HEK293 (cell line): Measurements from ENCODE around the gene LY6G5C.

Experiments used
- CTCF ChIA-PET: fragments of 350-600 bp; formaldehyde crosslinking; extraction: SDS; loops from one replicate; lab custom pipeline; 2021; ENCODE audit warnings: antibody characterized with exemption; lab: Yijun Ruan, JAX
- POLR2A ChIA-PET: fragments of 300-600 bp; formaldehyde crosslinking; extraction: SDS; loops from one replicate; lab custom pipeline; 2020; ENCODE audit warnings: antibody characterized with exemption, inconsistent platforms; lab: Yijun Ruan, JAX
- H3K27ac ChIP-seq: fragments of 200-500 bp; sonication (Bioruptor generic); 2 replicates; pipeline ENCODE4 v1.5.1; 2014; ENCODE audit warnings: low read depth, low read length, control low read depth, inconsistent platforms; ENCODE audit errors: extremely low read depth
- H3K36me3 ChIP-seq, 2 experiments: fragments of 200-500 bp in 1 of 2; sonication (Bioruptor generic) in 1 of 2; 1 replicate in 1 of 2; 2 replicates in 1 of 2; pipeline ENCODE4 v1.5.1; 2014 to 2017; ENCODE audit warnings: inconsistent platforms in 2 of 2, low read length in 2 of 2; ENCODE audit not compliant: control insufficient read depth in 2 of 2, insufficient read depth in 1 of 2
- H3K4me1 ChIP-seq: fragments of 200-500 bp; sonication (Bioruptor generic); 2 replicates; pipeline ENCODE4 v1.5.1; 2014; ENCODE audit warnings: mild to moderate bottlenecking, low read length, inconsistent platforms; ENCODE audit not compliant: control insufficient read depth, insufficient read depth
- H3K4me3 ChIP-seq: 2 replicates; pipeline ENCODE4 v1.5.1; 2011; ENCODE audit warnings: low read depth, mild to moderate bottlenecking, control low read depth, low read length, moderate library complexity
- H3K9me3 ChIP-seq: fragments of 200-500 bp; sonication (Bioruptor generic); 2 replicates; pipeline ENCODE4 v1.5.1; 2014; ENCODE audit warnings: low read depth, low read length, inconsistent platforms; ENCODE audit not compliant: control insufficient read depth, insufficient read depth
- FEZF1 ChIP-seq: fragments of 450-650 bp; formaldehyde crosslinking; IDR thresholded peaks from 2 replicates; pipeline ENCODE4 v1.5.1; 2016; ENCODE audit warnings: missing biosample characterization, missing genetic modification characterization
- KLF1 ChIP-seq: fragments of 450-650 bp; formaldehyde crosslinking; IDR thresholded peaks from 2 replicates; pipeline ENCODE4 v1.5.1; 2016; ENCODE audit warnings: missing biosample characterization, missing genetic modification characterization
- KLF16 ChIP-seq: fragments of 450-650 bp; formaldehyde crosslinking; IDR thresholded peaks from 2 replicates; pipeline ENCODE4 v1.5.1; 2017; ENCODE audit warnings: missing biosample characterization, missing genetic modification characterization
- SETDB1 ChIP-seq: IDR thresholded peaks from one replicate; pipeline ENCODE4 v1.6.1; 2017; ENCODE audit warnings: mild to moderate bottlenecking, low read length, moderate library complexity, mixed read lengths; ENCODE audit not compliant: insufficient read length
- ZBTB20 ChIP-seq: fragments of 450-650 bp; formaldehyde crosslinking; IDR thresholded peaks from 2 replicates; pipeline ENCODE4 v1.5.1; 2016; ENCODE audit warnings: missing biosample characterization, missing genetic modification characterization
- ZIC2 ChIP-seq: fragments of 450-650 bp; formaldehyde crosslinking; IDR thresholded peaks from 2 replicates; pipeline ENCODE4 v1.5.1; 2016; ENCODE audit warnings: missing biosample characterization, missing genetic modification characterization
- ZNF157 ChIP-seq: fragments of 450-650 bp; formaldehyde crosslinking; IDR thresholded peaks from 2 replicates; pipeline ENCODE4 v1.5.1; 2016; ENCODE audit warnings: missing biosample characterization, missing genetic modification characterization
- ZNF239 ChIP-seq: fragments of 450-650 bp; formaldehyde crosslinking; IDR thresholded peaks from 2 replicates; pipeline ENCODE4 v1.5.1; 2016; ENCODE audit warnings: missing biosample characterization, missing genetic modification characterization
- ZNF24 ChIP-seq: fragments of 450-650 bp; formaldehyde crosslinking; IDR thresholded peaks from 2 replicates; pipeline ENCODE4 v1.5.1; 2016; ENCODE audit warnings: missing biosample characterization, missing genetic modification characterization
- ZNF324 ChIP-seq: fragments of 450-650 bp; formaldehyde crosslinking; IDR thresholded peaks from 2 replicates; pipeline ENCODE4 v1.5.1; 2016; ENCODE audit warnings: missing biosample characterization, missing genetic modification characterization
- ZNF404 ChIP-seq: fragments of 450-650 bp; formaldehyde crosslinking; IDR thresholded peaks from 2 replicates; pipeline ENCODE4 v1.5.1; 2017; ENCODE audit warnings: missing biosample characterization, missing genetic modification characterization
- ZNF416 ChIP-seq: fragments of 450-650 bp; formaldehyde crosslinking; IDR thresholded peaks from 2 replicates; pipeline ENCODE4 v1.5.1; 2016; ENCODE audit warnings: missing biosample characterization, missing genetic modification characterization
- ZNF423 ChIP-seq: fragments of 450-650 bp; formaldehyde crosslinking; IDR thresholded peaks from 2 replicates; pipeline ENCODE4 v1.5.1; 2016; ENCODE audit warnings: missing biosample characterization, missing genetic modification characterization
- ZNF426 ChIP-seq: fragments of 450-650 bp; formaldehyde crosslinking; IDR thresholded peaks from 2 replicates; pipeline ENCODE4 v1.5.1; 2017; ENCODE audit warnings: missing biosample characterization, missing genetic modification characterization, mild to moderate bottlenecking, inconsistent platforms, moderate library complexity
- ZNF529 ChIP-seq: fragments of 450-650 bp; formaldehyde crosslinking; IDR thresholded peaks from 2 replicates; pipeline ENCODE4 v1.5.1; 2017; ENCODE audit warnings: missing genetic modification characterization, missing biosample characterization; ENCODE audit not compliant: insufficient replicate concordance
- ZNF549 ChIP-seq: fragments of 450-650 bp; IDR thresholded peaks from 2 replicates; pipeline ENCODE4 v1.5.1; 2018; ENCODE audit warnings: missing biosample characterization, missing genetic modification characterization, mild to moderate bottlenecking, inconsistent platforms, moderate library complexity
- ZNF558 ChIP-seq: fragments of 450-650 bp; formaldehyde crosslinking; IDR thresholded peaks from 2 replicates; pipeline ENCODE4 v1.5.1; 2016; ENCODE audit warnings: missing biosample characterization, missing genetic modification characterization
- ZNF701 ChIP-seq: fragments of 450-650 bp; formaldehyde crosslinking; IDR thresholded peaks from 2 replicates; pipeline ENCODE4 v1.5.1; 2016; ENCODE audit warnings: missing biosample characterization, missing genetic modification characterization
- ZNF768 ChIP-seq: fragments of 450-650 bp; formaldehyde crosslinking; IDR thresholded peaks from 2 replicates; pipeline ENCODE4 v1.5.1; 2018; ENCODE audit warnings: missing biosample characterization, mild to moderate bottlenecking, missing genetic modification characterization
- ZNF837 ChIP-seq: fragments of 450-650 bp; formaldehyde crosslinking; IDR thresholded peaks from 2 replicates; pipeline ENCODE4 v1.5.1; 2016; ENCODE audit warnings: missing biosample characterization, missing genetic modification characterization
- TF ChIP-seq, protein P1 (sequence below): fragments of 450-650 bp; formaldehyde crosslinking; IDR thresholded peaks from 2 replicates; pipeline ENCODE4 v1.5.1; 2016; ENCODE audit warnings: missing biosample characterization, missing genetic modification characterization
- TF ChIP-seq, protein P2 (sequence below): fragments of 450-650 bp; formaldehyde crosslinking; IDR thresholded peaks from 2 replicates; pipeline ENCODE4 v1.5.1; 2017; ENCODE audit warnings: missing biosample characterization, mild to moderate bottlenecking, missing genetic modification characterization, moderate library complexity
- TF ChIP-seq, protein P3 (sequence below): fragments of 450-650 bp; formaldehyde crosslinking; IDR thresholded peaks from 2 replicates; pipeline ENCODE4 v1.5.1; 2016; ENCODE audit warnings: missing biosample characterization, missing genetic modification characterization, borderline replicate concordance
- TF ChIP-seq, protein P4 (sequence below): fragments of 450-650 bp; formaldehyde crosslinking; IDR thresholded peaks from 2 replicates; pipeline ENCODE4 v1.5.1; 2016; ENCODE audit warnings: missing biosample characterization, missing genetic modification characterization

The LY6G5C gene

DNA sequence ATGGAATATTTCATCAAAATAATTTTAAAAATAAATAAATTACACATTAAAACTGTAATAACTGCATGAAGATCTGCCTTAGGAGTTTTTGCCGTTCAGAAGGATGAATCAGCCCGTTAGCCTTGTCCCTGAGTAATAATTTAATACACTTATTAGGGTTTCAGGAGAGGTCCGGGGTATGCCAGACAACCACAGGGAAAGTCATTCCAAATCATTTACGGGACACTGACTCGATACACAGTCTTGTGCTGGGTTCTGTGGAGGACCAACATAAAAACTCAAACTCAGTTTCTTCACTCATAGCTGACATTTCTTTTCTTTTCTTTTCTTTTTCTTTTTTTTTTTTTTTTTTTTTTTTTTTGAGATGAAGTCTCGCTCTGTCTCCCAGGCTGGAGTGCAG lies 25.1 kb upstream of the LY6G5C start:
- ChIA-PET POLR2A (interaction anchor here (0.6 to 1.6 kb wide), 5 partner anchors 21 to 121 kb away, joined by 3 to 6 read pairs (median 4); partner anchors contain the start of genes CLIC1 and HSPA1B), CTCF (interaction anchor here (0.7 to 1.2 kb wide), 2 partner anchors 64 to 246 kb away, joined by 3 to 4 read pairs; no protein-coding TSS in a partner anchor)
- TF ChIP-seq, protein P1, sequence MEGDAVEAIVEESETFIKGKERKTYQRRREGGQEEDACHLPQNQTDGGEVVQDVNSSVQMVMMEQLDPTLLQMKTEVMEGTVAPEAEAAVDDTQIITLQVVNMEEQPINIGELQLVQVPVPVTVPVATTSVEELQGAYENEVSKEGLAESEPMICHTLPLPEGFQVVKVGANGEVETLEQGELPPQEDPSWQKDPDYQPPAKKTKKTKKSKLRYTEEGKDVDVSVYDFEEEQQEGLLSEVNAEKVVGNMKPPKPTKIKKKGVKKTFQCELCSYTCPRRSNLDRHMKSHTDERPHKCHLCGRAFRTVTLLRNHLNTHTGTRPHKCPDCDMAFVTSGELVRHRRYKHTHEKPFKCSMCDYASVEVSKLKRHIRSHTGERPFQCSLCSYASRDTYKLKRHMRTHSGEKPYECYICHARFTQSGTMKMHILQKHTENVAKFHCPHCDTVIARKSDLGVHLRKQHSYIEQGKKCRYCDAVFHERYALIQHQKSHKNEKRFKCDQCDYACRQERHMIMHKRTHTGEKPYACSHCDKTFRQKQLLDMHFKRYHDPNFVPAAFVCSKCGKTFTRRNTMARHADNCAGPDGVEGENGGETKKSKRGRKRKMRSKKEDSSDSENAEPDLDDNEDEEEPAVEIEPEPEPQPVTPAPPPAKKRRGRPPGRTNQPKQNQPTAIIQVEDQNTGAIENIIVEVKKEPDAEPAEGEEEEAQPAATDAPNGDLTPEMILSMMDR (tag by site-specific recombination) = no peak
- no peak for TF ChIP-seq ZNF837 (tag by site-specific recombination)
- TF ChIP-seq ZNF24 (tag by site-specific recombination) = no peak
- TF ChIP-seq ZNF157 (tag by site-specific recombination) = no peak
- no peak for TF ChIP-seq ZNF426 (tag by site-specific recombination)
- TF ChIP-seq, protein P2, sequence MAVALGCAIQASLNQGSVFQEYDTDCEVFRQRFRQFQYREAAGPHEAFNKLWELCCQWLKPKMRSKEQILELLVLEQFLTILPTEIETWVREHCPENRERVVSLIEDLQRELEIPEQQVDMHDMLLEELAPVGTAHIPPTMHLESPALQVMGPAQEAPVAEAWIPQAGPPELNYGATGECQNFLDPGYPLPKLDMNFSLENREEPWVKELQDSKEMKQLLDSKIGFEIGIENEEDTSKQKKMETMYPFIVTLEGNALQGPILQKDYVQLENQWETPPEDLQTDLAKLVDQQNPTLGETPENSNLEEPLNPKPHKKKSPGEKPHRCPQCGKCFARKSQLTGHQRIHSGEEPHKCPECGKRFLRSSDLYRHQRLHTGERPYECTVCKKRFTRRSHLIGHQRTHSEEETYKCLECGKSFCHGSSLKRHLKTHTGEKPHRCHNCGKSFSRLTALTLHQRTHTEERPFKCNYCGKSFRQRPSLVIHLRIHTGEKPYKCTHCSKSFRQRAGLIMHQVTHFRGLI (tag by site-specific recombination) = no peak
- TF ChIP-seq ZNF701 (tag by site-specific recombination) = no peak
- TF ChIP-seq ZNF768 (tag by site-specific recombination) = no peak
- no peak for TF ChIP-seq ZNF239 (tag by site-specific recombination)
- Histone ChIP-seq H3K36me3 (peaks cover 0 to 1% of the 10 kb centered on the region in 2 experiments; a peak in 1 of 3 replicates), H3K4me3 (no peak overlapping the region), H3K9me3 (no peaks in the 10 kb centered on the region), H3K4me1 (no peaks in the 10 kb centered on the region), H3K27ac (no peak overlapping the region)

DNA sequence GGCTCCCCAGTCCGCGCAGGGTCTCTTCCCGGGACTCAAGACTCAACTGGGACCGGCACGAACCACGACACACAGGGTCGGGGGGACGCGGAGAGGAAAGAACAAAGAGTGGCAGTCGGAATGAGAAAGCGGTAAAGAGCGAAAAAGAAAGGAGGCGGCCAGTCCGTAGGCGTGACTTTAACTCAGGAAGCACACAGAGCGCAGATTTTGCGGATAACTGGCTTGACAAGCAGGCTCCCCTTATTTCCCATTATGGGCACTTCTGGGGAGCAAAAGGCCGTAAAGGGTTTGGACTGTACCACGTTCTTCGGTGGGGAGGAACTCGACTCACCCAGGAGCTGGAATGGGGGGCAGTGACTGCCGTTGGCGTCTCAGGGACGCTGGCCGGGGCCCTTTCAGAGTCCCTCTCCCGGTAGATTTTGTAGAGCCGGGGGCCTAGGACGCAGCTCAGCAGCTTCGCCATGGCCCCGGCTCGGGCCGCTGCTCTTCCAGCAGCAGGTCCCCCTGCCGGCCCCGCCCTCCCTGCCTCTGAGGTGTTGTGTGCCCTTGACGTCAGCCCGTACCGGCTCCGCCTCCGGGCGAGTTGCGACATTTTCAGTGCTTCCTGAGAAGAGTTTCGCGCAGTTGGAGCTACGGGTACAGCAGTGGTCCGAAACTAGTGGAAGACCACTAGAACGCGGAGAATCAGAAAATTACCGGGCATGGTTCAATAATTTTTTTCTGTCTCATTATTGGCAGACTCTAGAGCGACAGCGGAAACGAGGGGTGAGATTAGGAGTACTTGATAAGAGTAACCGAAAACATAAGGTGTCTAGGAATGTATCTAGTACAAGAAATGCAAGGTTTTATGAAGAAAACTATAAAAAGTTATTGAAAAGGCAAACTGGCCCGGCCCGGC lies 22.2 kb upstream of the LY6G5C start, which contains the start of gene ABHD16A:
Gene ABHD16A (minus strand): TSS at position 506 of the 898 bp plus-strand sequence. CDS start 43 bp downstream, at position 463.
- peaks cover 4 to 8% of the 10 kb centered on the region in 2 experiments; a peak in 2 of 3 replicates for H3K36me3 ChIP-seq
- peak within 1 kb of the TSS; percentile 63 for H3K4me3 ChIP-seq
- CTCF ChIA-PET = interaction anchor here (0.5 to 1.2 kb wide), 9 partner anchors 8 to 129 kb away, joined by 3 to 4 read pairs (median 3); no protein-coding TSS in a partner anchor
- POLR2A ChIA-PET = interaction anchor here (0.6 to 2.8 kb wide), 34 partner anchors 9 to 1829 kb away, joined by 3 to 30 read pairs (median 6); partner anchors contain the start of genes ATP6V1G2, BAG6, C6orf47 and CLIC1
- H3K9me3 ChIP-seq = no peaks in the 10 kb centered on the region
- no peaks in the 10 kb centered on the region for H3K4me1 ChIP-seq
- H3K27ac ChIP-seq = peak within 1 kb of the TSS; percentile 62
- TF ChIP-seq, protein P3, sequence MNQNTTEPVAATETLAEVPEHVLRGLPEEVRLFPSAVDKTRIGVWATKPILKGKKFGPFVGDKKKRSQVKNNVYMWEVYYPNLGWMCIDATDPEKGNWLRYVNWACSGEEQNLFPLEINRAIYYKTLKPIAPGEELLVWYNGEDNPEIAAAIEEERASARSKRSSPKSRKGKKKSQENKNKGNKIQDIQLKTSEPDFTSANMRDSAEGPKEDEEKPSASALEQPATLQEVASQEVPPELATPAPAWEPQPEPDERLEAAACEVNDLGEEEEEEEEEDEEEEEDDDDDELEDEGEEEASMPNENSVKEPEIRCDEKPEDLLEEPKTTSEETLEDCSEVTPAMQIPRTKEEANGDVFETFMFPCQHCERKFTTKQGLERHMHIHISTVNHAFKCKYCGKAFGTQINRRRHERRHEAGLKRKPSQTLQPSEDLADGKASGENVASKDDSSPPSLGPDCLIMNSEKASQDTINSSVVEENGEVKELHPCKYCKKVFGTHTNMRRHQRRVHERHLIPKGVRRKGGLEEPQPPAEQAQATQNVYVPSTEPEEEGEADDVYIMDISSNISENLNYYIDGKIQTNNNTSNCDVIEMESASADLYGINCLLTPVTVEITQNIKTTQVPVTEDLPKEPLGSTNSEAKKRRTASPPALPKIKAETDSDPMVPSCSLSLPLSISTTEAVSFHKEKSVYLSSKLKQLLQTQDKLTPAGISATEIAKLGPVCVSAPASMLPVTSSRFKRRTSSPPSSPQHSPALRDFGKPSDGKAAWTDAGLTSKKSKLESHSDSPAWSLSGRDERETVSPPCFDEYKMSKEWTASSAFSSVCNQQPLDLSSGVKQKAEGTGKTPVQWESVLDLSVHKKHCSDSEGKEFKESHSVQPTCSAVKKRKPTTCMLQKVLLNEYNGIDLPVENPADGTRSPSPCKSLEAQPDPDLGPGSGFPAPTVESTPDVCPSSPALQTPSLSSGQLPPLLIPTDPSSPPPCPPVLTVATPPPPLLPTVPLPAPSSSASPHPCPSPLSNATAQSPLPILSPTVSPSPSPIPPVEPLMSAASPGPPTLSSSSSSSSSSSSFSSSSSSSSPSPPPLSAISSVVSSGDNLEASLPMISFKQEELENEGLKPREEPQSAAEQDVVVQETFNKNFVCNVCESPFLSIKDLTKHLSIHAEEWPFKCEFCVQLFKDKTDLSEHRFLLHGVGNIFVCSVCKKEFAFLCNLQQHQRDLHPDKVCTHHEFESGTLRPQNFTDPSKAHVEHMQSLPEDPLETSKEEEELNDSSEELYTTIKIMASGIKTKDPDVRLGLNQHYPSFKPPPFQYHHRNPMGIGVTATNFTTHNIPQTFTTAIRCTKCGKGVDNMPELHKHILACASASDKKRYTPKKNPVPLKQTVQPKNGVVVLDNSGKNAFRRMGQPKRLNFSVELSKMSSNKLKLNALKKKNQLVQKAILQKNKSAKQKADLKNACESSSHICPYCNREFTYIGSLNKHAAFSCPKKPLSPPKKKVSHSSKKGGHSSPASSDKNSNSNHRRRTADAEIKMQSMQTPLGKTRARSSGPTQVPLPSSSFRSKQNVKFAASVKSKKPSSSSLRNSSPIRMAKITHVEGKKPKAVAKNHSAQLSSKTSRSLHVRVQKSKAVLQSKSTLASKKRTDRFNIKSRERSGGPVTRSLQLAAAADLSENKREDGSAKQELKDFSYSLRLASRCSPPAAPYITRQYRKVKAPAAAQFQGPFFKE = no peak
- TF ChIP-seq ZNF549 (no peak), ZBTB20 (tag by site-specific recombination) (peak; percentile 92), ZNF404 (tag by site-specific recombination) (no peak), KLF16 (tag by site-specific recombination) (peak; percentile 58; the same call in 1 of the 2 replicates), KLF1 (tag by site-specific recombination) (no peak; the same call in 1 of the 2 replicates), FEZF1 (tag by site-specific recombination) (no peak), ZNF416 (tag by site-specific recombination) (no peak), ZIC2 (tag by site-specific recombination) (no peak), ZNF529 (tag by site-specific recombination) (no peak), ZNF423 (tag by site-specific recombination) (no peak), ZNF558 (tag by site-specific recombination) (no peak), SETDB1 (no peak), ZNF324 (tag by site-specific recombination) (peak; percentile 57; the same call in 1 of the 2 replicates)
- TF ChIP-seq, protein P4, sequence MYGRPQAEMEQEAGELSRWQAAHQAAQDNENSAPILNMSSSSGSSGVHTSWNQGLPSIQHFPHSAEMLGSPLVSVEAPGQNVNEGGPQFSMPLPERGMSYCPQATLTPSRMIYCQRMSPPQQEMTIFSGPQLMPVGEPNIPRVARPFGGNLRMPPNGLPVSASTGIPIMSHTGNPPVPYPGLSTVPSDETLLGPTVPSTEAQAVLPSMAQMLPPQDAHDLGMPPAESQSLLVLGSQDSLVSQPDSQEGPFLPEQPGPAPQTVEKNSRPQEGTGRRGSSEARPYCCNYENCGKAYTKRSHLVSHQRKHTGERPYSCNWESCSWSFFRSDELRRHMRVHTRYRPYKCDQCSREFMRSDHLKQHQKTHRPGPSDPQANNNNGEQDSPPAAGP (tag by site-specific recombination) = peak; percentile 79
